Measurements from ENCODE around the gene TRIM17. TPM values are rescaled to one million over a fixed set of nuclear protein-coding genes. Genes with fewer than 3 reads are reported as not detected.
A peak's percentile ranks its signal among the peaks of the same experiment; 100 is the strongest.

The TRIM17 gene
- total RNA-seq, 2 experiments from 2014 or later = 0.73 to 0.96 TPM

DNA sequence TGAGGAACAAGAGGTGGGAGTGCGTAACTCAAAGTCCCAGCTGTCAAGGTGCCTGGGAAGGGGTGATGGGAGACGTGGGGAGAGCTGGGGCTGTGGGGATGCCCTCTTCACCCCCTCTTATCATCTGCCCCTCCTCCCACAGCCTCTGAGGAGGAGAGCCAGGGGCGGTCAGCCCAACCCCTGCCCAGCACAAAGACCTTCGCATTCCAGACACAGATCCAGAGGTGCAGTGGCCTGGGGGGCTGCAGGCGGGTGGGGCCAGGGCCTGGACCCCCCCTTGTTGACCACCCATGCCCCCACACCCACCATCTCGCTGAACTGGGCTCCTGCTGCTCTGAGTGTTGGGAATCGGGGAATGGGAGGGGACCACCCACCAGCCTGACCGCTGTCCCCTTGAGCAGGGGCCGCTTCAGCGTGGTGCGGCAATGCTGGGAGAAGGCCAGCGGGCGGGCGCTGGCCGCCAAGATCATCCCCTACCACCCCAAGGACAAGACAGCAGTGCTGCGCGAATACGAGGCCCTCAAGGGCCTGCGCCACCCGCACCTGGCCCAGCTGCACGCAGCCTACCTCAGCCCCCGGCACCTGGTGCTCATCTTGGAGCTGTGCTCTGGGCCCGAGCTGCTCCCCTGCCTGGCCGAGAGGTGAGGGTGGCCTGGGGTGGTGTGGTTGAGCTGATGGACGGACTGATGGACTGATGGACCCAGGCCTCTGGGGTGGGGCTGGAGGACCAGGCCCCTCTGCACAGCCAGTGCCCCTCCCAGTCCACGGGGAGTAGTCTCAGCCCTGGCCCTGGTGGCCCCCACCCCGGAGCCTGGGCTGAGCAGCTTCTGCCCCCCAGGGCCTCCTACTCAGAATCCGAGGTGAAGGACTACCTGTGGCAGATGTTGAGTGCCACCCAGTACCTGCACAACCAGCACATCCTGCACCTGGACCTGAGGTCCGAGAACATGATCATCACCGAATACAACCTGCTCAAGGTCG lies 39.7 kb downstream of the TRIM17 start:
- Mint-ChIP-seq H3K4me3 (peak overlapping the region; percentile 54), H3K27ac (no peak overlapping the region), H3K4me1 (ENCODE audit: low read depth) (no peaks in the 10 kb centered on the region), H3K9me3 (no peaks in the 10 kb centered on the region), H3K36me3 (ENCODE audit: low read depth) (peaks cover 3% of the 10 kb centered on the region), H3K27me3 (no peaks in the 10 kb centered on the region)
- peaks cover 16% of the 10 kb centered on the region for H3K4me1 ChIP-seq (ENCODE audit: insufficient read depth, low read length)
- intact Hi-C loops (cut with DNase I, micrococcal nuclease) = no loop called here
- peaks cover 0 to 11% of the 10 kb centered on the region in 2 experiments for H3K9me3 ChIP-seq (ENCODE audit: control insufficient read depth in 1 of 2, insufficient read depth in 1 of 2, low read length in 2 of 2)
- ATAC-seq (ENCODE audit: poor library complexity) = no peak
- peaks cover 0 to 4% of the 10 kb centered on the region in 2 experiments for H3K27me3 ChIP-seq (ENCODE audit: control insufficient read depth in 1 of 2, insufficient read depth in 2 of 2, low read length in 2 of 2)
- ChIA-PET POLR2A (no interaction called here), CTCF (no interaction called here)
- no peaks in the 10 kb centered on the region for H3K36me3 ChIP-seq (ENCODE audit: insufficient read depth, low read length)
- H3K27ac ChIP-seq (ENCODE audit: low read depth in 1 of 2, low read length in 2 of 2) = no peak overlapping the region
- DNase-seq = no peak
- TF ChIP-seq, protein P1, sequence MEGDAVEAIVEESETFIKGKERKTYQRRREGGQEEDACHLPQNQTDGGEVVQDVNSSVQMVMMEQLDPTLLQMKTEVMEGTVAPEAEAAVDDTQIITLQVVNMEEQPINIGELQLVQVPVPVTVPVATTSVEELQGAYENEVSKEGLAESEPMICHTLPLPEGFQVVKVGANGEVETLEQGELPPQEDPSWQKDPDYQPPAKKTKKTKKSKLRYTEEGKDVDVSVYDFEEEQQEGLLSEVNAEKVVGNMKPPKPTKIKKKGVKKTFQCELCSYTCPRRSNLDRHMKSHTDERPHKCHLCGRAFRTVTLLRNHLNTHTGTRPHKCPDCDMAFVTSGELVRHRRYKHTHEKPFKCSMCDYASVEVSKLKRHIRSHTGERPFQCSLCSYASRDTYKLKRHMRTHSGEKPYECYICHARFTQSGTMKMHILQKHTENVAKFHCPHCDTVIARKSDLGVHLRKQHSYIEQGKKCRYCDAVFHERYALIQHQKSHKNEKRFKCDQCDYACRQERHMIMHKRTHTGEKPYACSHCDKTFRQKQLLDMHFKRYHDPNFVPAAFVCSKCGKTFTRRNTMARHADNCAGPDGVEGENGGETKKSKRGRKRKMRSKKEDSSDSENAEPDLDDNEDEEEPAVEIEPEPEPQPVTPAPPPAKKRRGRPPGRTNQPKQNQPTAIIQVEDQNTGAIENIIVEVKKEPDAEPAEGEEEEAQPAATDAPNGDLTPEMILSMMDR (IDR thresholded peaks at IDR 0.05) = no peak
- no peak overlapping the region for H3K4me3 ChIP-seq (ENCODE audit: low read length)

- intact Hi-C loops (cut with DNase I, micrococcal nuclease) = no loop called here
- peaks cover 3% of the 10 kb centered on the region for H3K36me3 Mint-ChIP-seq (ENCODE audit: low read depth)
- Histone ChIP-seq H3K4me1 (ENCODE audit: insufficient read depth, low read length) (peaks cover 16% of the 10 kb centered on the region), H3K9me3 (ENCODE audit: control insufficient read depth in 1 of 2, insufficient read depth in 1 of 2, low read length in 2 of 2) (peaks cover 0 to 11% of the 10 kb centered on the region in 2 experiments), H3K27ac (ENCODE audit: low read depth in 1 of 2, low read length in 2 of 2) (no peak overlapping the region), H3K27me3 (ENCODE audit: control insufficient read depth in 1 of 2, insufficient read depth in 2 of 2, low read length in 2 of 2) (peaks cover 0 to 4% of the 10 kb centered on the region in 2 experiments), H3K36me3 (ENCODE audit: insufficient read depth, low read length) (no peaks in the 10 kb centered on the region), H3K4me3 (ENCODE audit: low read length) (no peak overlapping the region)
- POLR2A ChIA-PET = no interaction called here
- TF ChIP-seq, protein P1 (IDR thresholded peaks at IDR 0.05) = no peak
- DNase-seq (no peak), ATAC-seq (ENCODE audit: poor library complexity) (no peak)
- H3K9me3 Mint-ChIP-seq = no peaks in the 10 kb centered on the region
- H3K27ac Mint-ChIP-seq = no peak overlapping the region
- H3K4me3 Mint-ChIP-seq = peak overlapping the region; percentile 7
- CTCF ChIA-PET = no interaction called here
- H3K27me3 Mint-ChIP-seq = no peaks in the 10 kb centered on the region
- no peaks in the 10 kb centered on the region for H3K4me1 Mint-ChIP-seq (ENCODE audit: low read depth)
These were observed 40.4 kb downstream of the TRIM17 start for GRCh38 chr1:228376262-228376628.

- no peak overlapping the region for H3K27ac ChIP-seq (ENCODE audit: low read depth in 1 of 2, low read length in 2 of 2)
- peaks cover 16% of the 10 kb centered on the region for H3K4me1 ChIP-seq (ENCODE audit: insufficient read depth, low read length)
- Mint-ChIP-seq H3K9me3 (no peaks in the 10 kb centered on the region), H3K27ac (no peak overlapping the region), H3K4me1 (ENCODE audit: low read depth) (no peaks in the 10 kb centered on the region), H3K4me3 (no peak overlapping the region), H3K36me3 (ENCODE audit: low read depth) (peaks cover 3% of the 10 kb centered on the region), H3K27me3 (no peaks in the 10 kb centered on the region)
- ATAC-seq (ENCODE audit: poor library complexity) (no peak), DNase-seq (no peak)
- ChIA-PET POLR2A (no interaction called here), CTCF (no interaction called here)
- intact Hi-C loops (cut with DNase I, micrococcal nuclease) = no loop called here
- TF ChIP-seq, protein P1 (IDR thresholded peaks at IDR 0.05) = no peak
- peaks cover 0 to 4% of the 10 kb centered on the region in 2 experiments for H3K27me3 ChIP-seq (ENCODE audit: control insufficient read depth in 1 of 2, insufficient read depth in 2 of 2, low read length in 2 of 2)
- H3K4me3 ChIP-seq (ENCODE audit: low read length) = no peak overlapping the region
- H3K9me3 ChIP-seq (ENCODE audit: control insufficient read depth in 1 of 2, insufficient read depth in 1 of 2, low read length in 2 of 2) = peaks cover 0 to 11% of the 10 kb centered on the region in 2 experiments
- no peaks in the 10 kb centered on the region for H3K36me3 ChIP-seq (ENCODE audit: insufficient read depth, low read length)
These were observed 40.9 kb downstream of the TRIM17 start for GRCh38 chr1:228375578-228376261.

Data from CD4-positive, alpha-beta T cell (primary cell).